ENCODE data around the gene KCNC4. TPM values are rescaled to one million over a fixed set of nuclear protein-coding genes. Genes with fewer than 3 reads are reported as not detected.
A peak's percentile ranks its signal among the peaks of the same experiment; 100 is the strongest.

Gene KCNC4
- total RNA-seq, 2 donors from 2014 or later = 8.6 to 12.7 TPM

DNA sequence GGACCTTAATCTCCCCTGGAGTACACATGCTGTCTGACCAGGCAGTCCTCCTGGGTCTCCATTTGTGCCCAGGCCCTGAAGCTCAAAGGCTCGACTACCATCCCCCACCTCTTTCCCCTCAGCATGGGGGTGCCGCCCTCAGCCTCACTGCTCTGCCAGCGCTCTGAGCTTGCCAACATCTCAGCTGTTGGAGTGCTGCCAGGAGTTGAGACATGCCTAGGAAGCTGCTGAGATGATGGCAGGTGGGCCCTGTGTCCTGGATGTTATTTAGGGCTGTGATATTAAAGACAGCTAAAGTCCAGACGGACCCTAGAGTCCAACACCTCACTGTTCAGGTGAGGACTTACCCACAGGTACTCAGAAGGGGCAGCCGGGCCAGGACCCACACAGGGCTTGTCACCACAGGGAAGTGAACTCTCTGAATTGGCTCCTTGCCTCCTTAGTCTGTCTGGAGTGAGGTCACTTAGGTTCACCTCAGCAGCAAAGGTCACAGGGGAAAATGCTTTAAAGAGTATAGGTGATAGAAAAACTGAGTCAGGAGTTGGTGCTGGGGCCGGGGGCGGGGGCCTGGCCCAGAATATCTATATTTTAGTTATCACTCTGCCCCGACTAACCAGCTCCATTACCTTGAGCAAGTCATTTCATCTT lies 19.7 kb upstream of the KCNC4 start:
- Histone ChIP-seq H3K4me3 (no peak overlapping the region), H3K27ac (peak overlapping the region in 1 of 4 donors; percentile 12), H3K9me3 (no peaks in the 10 kb centered on the region), H3K36me3 (replicated peaks in 1 of 2; ENCODE audit: insufficient read depth in 1 of 2, low read depth in 2 of 2) (no peaks in the 10 kb centered on the region), H3K27me3 (no peaks in the 10 kb centered on the region), H3K4me1 (peaks cover 8% of the 10 kb centered on the region)
- TF ChIP-seq, protein P1, sequence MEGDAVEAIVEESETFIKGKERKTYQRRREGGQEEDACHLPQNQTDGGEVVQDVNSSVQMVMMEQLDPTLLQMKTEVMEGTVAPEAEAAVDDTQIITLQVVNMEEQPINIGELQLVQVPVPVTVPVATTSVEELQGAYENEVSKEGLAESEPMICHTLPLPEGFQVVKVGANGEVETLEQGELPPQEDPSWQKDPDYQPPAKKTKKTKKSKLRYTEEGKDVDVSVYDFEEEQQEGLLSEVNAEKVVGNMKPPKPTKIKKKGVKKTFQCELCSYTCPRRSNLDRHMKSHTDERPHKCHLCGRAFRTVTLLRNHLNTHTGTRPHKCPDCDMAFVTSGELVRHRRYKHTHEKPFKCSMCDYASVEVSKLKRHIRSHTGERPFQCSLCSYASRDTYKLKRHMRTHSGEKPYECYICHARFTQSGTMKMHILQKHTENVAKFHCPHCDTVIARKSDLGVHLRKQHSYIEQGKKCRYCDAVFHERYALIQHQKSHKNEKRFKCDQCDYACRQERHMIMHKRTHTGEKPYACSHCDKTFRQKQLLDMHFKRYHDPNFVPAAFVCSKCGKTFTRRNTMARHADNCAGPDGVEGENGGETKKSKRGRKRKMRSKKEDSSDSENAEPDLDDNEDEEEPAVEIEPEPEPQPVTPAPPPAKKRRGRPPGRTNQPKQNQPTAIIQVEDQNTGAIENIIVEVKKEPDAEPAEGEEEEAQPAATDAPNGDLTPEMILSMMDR (IDR thresholded peaks at IDR 0.05) = no peak
- no peak for TF ChIP-seq POLR2A (IDR thresholded peaks at IDR 0.05)
- intact Hi-C loops (cut with DNase I) = no loop called here
- DNase-seq = peak; percentile 56 to 80 (median 64)
- WGBS, 2 donors = 40 to 46% methylated on average over 8 of the region's 8 CpGs
- peak; percentile 58 for ATAC-seq

DNA sequence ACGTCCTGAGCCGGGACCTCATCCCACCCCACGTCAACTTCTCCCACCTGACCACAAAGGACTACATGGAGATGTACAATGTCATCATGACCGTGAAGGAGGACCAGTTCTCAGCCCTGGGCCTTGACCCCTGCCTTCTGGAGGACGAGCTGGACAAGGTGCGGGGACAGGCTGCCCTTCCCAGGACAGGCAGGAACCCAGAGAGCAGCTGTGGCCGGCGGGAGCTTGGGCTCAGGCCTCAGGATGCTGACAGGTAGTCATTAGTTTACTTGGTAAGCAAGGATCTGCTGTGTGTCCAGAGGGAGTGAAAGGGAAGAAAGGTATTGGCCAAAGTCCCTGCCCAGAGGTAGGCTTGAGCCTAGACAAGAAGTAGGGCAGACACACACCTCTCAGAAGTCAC lies 17.6 kb upstream of the KCNC4 start:
- intact Hi-C loops (cut with DNase I) = no loop called here
- DNase-seq (no peak), ATAC-seq (no peak)
- WGBS, 2 donors = 70 to 78% methylated on average over 2 to 8 of the region's 8 CpGs
- H3K27ac ChIP-seq = no peak overlapping the region
- TF ChIP-seq, protein P1 (IDR thresholded peaks at IDR 0.05) = no peak
- no peak for TF ChIP-seq POLR2A (IDR thresholded peaks at IDR 0.05)
- peaks cover 8% of the 10 kb centered on the region for H3K4me1 ChIP-seq
- no peaks in the 10 kb centered on the region for H3K36me3 ChIP-seq (replicated peaks in 1 of 2; ENCODE audit: insufficient read depth in 1 of 2, low read depth in 2 of 2)
- no peaks in the 10 kb centered on the region for H3K27me3 ChIP-seq
- no peak overlapping the region for H3K4me3 ChIP-seq
- H3K9me3 ChIP-seq = no peaks in the 10 kb centered on the region

DNA sequence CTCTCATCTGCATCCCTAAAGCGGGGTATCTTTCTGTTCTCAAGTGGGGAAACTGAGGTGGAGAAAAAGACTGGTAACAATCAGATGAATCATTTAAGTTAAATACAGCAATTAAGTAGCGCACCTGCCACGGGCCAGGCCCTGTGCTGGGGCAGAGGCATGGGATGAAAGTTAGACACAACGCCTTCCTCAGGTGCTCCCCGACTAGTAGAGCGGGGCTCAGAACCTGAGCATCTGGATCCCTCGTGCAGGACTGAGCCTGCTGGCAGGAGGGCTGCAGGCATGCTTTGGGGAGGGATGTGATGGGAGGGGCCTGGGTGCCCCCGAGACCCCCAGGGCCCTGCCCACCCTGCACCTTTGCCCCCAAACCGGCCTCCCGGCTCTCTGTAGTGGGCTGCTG lies 14.9 kb upstream of the KCNC4 start:
- intact Hi-C loops (cut with DNase I) = loop anchor here (5.0 kb wide), 1 partner anchor 267 kb away; no protein-coding TSS in a partner anchor
- no peak for TF ChIP-seq POLR2A (IDR thresholded peaks at IDR 0.05)
- TF ChIP-seq, protein P1 (IDR thresholded peaks at IDR 0.05) = no peak
- H3K27ac ChIP-seq = no peak overlapping the region
- ATAC-seq = no peak
- no peak overlapping the region for H3K4me3 ChIP-seq
- peaks cover 5% of the 10 kb centered on the region for H3K4me1 ChIP-seq
- WGBS, 2 donors = 68 to 80% methylated on average over 8 to 10 of the region's 10 CpGs
- no peaks in the 10 kb centered on the region for H3K9me3 ChIP-seq
- H3K36me3 ChIP-seq (replicated peaks in 1 of 2; ENCODE audit: insufficient read depth in 1 of 2, low read depth in 2 of 2) = no peaks in the 10 kb centered on the region
- DNase-seq = no peak
- H3K27me3 ChIP-seq = no peaks in the 10 kb centered on the region

DNA sequence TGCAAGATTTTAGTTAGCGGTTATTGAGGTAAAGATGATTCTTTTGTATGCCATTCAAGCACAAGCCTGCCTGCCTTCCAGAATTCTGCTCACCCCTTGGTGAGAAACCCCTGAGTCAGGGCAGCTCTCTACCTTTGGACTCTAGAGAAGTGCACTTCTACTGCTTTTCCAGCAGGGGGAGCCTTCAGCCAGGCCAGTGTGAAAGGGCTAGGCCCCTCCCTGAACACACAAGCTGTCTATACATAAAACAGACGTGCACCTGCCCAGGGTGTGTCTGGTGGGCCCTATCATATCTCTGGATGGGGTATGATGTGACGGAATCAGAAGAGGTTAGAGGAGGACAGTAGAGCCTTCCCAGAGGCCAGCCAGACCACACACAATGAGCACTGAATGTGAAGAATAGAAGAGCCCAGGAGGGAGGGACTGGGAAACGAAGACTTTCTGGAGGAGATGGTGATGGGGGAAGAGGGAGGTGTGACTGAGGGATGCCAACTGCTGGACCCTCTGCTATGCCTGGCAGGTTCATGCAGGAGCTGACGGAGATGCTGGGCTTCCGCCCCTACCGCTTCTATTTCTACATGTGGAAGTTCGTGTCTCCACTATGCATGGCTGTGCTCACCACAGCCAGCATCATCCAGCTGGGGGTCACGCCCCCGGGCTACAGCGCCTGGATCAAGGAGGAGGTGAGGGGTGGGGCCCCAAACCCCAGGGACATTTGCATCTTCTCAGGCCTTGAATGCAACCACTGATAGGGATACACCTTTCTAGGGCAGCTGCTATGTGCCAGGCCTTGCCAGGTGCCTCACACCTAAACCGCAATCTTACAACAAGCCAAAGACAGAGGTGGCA lies 13.0 kb upstream of the KCNC4 start:
- Histone ChIP-seq H3K27me3 (no peaks in the 10 kb centered on the region), H3K4me1 (no peaks in the 10 kb centered on the region), H3K9me3 (no peaks in the 10 kb centered on the region), H3K4me3 (no peak overlapping the region), H3K36me3 (replicated peaks in 1 of 2; ENCODE audit: insufficient read depth in 1 of 2, low read depth in 2 of 2) (no peaks in the 10 kb centered on the region), H3K27ac (no peak overlapping the region)
- ATAC-seq = peak; percentile 81
- TF ChIP-seq, protein P1 (IDR thresholded peaks at IDR 0.05) = peak; percentile 72 to 89 (median 78)
- TF ChIP-seq POLR2A (IDR thresholded peaks at IDR 0.05) = no peak
- intact Hi-C loops (cut with DNase I) = loop anchor here (5.0 kb wide), 1 partner anchor 265 kb away; no protein-coding TSS in a partner anchor
- WGBS, 2 donors = 42 to 46% methylated on average over 11 to 12 of the region's 12 CpGs
- DNase-seq = peak; percentile 28 to 47 (median 38)

All from body of pancreas (tissue), 4 donors.